ENCODE data around the gene NADSYN1.
A peak's percentile ranks its signal among the peaks of the same experiment; 100 is the strongest.

The NADSYN1 gene

DNA sequence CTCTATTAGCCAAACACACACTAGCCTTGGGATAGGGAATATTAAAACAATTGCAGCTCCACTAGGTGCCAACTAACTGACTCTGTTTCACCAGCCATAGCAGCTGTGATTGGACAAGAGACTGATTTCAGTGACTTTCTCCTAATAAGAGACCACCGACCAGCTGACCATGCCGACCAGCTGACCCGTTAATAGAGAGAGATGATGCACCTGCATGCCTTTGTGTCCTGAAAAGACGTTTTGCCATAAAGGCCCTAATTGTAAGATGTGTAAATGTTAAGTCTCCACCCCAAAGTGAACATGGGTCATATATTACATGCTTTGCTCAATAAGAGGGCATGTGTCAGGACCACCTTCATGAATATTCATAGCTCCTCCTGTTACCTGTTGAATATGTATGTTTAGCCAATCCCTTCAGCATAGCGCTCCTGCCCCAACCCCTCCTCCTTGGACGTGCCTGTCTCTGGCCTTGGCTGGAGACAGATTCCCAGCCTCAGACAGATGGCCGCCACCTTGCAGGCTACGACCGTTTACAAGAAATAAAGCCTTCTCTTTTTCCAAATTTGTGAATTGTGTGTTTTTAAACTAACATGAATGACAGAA is 1.3 kb upstream of the NADSYN1 start:
- 68 to 94% methylated on average over 4 to 8 of the region's 9 CpGs for WGBS, 2 experiments (ENCODE audit: insufficient coverage in 2 of 2)
- Histone ChIP-seq H3K36me3 (ENCODE audit: control insufficient read depth, insufficient read depth, low read length) (peaks cover 25% of the 10 kb centered on the region), H3K27ac (ENCODE audit: low read depth, low read length, severe bottlenecking) (no peak overlapping the region), H3K4me3 (ENCODE audit: extremely low read depth, insufficient read depth, low read length, poor library complexity, severe bottlenecking) (no peak overlapping the region), H3K9me3 (ENCODE audit: control insufficient read depth, low read length) (no peaks in the 10 kb centered on the region), H3K4me1 (ENCODE audit: control insufficient read depth, insufficient read depth, low read length, poor library complexity, severe bottlenecking) (peaks cover 6% of the 10 kb centered on the region)

DNA sequence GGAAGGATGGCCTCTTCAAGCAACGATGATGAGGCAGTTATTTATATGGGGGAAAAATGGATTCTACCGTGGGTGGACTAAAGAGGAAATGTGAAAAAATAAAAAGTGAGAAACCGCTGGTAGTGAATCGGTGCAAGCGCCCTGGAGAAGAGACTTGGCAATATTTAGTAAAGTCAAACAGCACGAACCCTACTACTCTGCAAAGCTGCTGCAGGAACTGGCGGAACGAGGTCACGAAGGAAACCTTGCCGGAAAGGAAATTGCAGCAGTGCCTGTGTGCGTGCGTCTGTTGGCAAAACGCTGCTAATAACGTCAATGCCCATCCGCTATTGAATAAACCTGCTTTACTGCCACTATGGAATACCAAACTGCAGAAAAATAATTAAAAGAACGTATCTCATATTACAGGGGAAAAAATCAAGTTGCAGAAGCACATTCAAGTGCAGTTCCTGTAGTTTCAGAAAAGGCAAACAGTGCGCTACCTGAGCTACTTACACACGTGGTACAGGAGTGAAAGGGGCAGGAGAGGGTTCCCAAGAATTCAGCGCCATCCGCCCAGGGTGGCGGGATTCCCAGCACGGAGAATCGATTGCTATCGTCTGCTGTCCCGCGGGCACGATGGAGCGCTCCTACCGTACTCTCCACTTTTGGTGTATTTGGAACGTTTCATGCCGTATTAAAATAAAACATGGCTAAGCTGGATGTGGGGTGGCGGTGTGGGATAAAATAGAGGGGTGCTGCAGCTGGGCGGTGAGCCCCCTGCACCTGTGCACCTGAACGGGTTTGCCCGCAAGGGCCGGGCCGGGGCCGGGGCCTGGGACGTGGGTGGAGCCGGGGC is 585 bp upstream of the NADSYN1 start:
- Histone ChIP-seq H3K4me3 (ENCODE audit: extremely low read depth, insufficient read depth, low read length, poor library complexity, severe bottlenecking) (peak overlapping the region; percentile 83), H3K4me1 (ENCODE audit: control insufficient read depth, insufficient read depth, low read length, poor library complexity, severe bottlenecking) (peaks cover 6% of the 10 kb centered on the region), H3K27ac (ENCODE audit: low read depth, low read length, severe bottlenecking) (no peak overlapping the region), H3K9me3 (ENCODE audit: control insufficient read depth, low read length) (no peaks in the 10 kb centered on the region), H3K36me3 (ENCODE audit: control insufficient read depth, insufficient read depth, low read length) (peaks cover 25% of the 10 kb centered on the region)
- 33 to 35% methylated on average over 32 to 40 of the region's 40 CpGs for WGBS, 2 experiments (ENCODE audit: insufficient coverage in 2 of 2)

DNA sequence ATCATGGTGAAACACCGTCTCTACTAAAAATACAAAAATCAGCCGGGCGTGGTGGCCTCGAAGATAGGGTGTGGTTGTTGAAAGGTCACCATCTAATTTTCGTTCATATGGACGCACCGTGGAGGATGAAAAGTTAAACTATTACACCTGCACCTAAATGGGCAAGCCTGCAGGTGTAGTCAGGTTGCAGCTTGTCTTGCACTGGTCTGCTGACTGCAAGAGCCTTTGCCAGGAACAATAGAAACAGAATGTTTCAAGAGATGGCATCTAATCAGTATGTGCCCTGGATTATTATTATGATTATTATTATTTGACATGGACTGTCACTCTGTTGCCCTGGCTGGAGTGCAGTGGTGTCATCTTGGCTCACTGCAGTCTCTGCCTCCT is 908 bp downstream of the NADSYN1 start:
- H3K36me3 ChIP-seq (ENCODE audit: control insufficient read depth, insufficient read depth, low read length) = peaks cover 37% of the 10 kb centered on the region
- no peaks in the 10 kb centered on the region for H3K9me3 ChIP-seq (ENCODE audit: control insufficient read depth, low read length)
- H3K27ac ChIP-seq (ENCODE audit: low read depth, low read length, severe bottlenecking) = no peak overlapping the region
- 92 to 94% methylated on average over 3 to 5 of the region's 7 CpGs for WGBS, 2 experiments (ENCODE audit: insufficient coverage in 2 of 2)
- peak overlapping the region; percentile 83 for H3K4me3 ChIP-seq (ENCODE audit: extremely low read depth, insufficient read depth, low read length, poor library complexity, severe bottlenecking)
- H3K4me1 ChIP-seq (ENCODE audit: control insufficient read depth, insufficient read depth, low read length, poor library complexity, severe bottlenecking) = peaks cover 6% of the 10 kb centered on the region

DNA sequence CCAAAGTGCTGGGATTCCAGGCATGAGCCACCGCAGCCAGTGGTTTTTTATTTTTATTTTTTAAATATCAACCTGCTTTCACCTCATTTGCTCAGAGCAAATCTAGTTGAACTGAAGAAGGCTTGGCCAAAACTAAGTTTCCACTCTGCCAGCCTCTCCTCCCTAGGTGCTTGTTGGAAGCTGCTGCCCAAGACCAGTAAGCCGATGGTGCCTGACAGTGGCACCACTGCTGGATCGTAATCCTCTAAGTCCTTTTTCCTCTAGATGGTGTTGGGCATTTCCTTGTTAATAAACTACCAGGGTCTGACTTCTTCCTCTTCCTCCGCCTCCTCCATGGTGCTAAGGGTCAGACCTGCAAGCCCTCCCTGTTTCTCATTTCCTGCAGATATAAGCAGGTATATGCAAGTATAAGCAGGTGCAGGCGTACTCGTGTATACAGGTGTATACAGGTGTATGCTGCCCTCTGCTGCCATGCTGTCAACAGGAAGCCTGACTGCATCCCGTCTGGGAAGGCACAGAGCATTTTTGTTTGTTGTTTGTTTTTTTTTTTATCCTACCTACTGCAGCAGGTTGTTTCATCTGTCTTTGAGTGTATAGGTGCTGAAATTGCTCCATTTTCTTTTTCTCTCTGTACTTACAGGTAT is 1.6 kb downstream of the NADSYN1 start:
- no peak overlapping the region for H3K27ac ChIP-seq (ENCODE audit: low read depth, low read length, severe bottlenecking)
- H3K4me3 ChIP-seq (ENCODE audit: extremely low read depth, insufficient read depth, low read length, poor library complexity, severe bottlenecking) = no peak overlapping the region
- 70 to 79% methylated on average over 2 to 4 of the region's 7 CpGs for WGBS, 2 experiments (ENCODE audit: insufficient coverage in 2 of 2)
- peaks cover 44% of the 10 kb centered on the region for H3K36me3 ChIP-seq (ENCODE audit: control insufficient read depth, insufficient read depth, low read length)
- H3K4me1 ChIP-seq (ENCODE audit: control insufficient read depth, insufficient read depth, low read length, poor library complexity, severe bottlenecking) = peaks cover 6% of the 10 kb centered on the region
- H3K9me3 ChIP-seq (ENCODE audit: control insufficient read depth, low read length) = no peaks in the 10 kb centered on the region

DNA sequence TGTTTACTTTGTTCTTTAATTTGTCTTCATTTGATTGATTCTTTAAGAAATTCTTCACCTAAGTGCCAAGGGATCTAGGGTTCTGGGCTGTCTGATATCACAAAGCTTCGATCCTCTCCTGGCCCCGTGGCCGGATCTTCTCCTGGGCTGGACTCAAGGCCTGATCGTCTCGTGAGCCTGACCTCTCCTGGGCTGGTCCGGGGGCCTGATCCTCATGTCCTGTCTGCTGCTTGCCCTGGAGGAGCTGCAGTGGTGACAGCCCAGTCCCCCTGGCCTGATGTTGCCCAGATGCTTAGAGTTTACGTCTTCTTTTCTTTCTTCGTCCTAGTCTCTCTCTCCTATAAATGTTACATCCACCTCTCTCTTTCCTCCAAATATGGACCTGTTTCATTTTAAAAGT is 3.3 kb downstream of the NADSYN1 start:
- Histone ChIP-seq H3K4me1 (ENCODE audit: control insufficient read depth, insufficient read depth, low read length, poor library complexity, severe bottlenecking) (peaks cover 6% of the 10 kb centered on the region), H3K9me3 (ENCODE audit: control insufficient read depth, low read length) (no peaks in the 10 kb centered on the region), H3K36me3 (ENCODE audit: control insufficient read depth, insufficient read depth, low read length) (peaks cover 61% of the 10 kb centered on the region), H3K4me3 (ENCODE audit: extremely low read depth, insufficient read depth, low read length, poor library complexity, severe bottlenecking) (no peak overlapping the region), H3K27ac (ENCODE audit: low read depth, low read length, severe bottlenecking) (no peak overlapping the region)
- 92 to 94% methylated on average over 6 to 8 of the region's 8 CpGs for WGBS, 2 experiments (ENCODE audit: insufficient coverage in 2 of 2)

DNA sequence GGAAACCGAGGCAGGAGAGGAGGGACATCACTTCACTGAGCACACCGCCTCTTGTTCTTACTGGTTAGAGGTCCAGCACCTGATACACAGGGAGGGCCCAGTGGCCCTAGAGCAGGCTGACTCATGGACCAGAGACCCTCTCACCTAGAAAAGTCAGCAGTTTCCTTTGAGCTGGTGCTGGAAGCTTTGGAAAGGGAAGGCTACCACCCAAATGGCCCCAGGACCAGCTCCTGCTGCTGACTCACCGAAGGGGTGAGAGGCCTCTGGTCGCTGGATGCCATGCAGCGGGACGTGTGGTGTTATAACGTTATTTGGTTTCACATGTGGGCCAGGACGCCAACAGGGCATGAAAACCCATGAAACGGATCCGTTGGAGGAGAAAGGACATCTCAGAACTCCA is 3.8 kb downstream of the NADSYN1 start:
- Histone ChIP-seq H3K27ac (ENCODE audit: low read depth, low read length, severe bottlenecking) (no peak overlapping the region), H3K36me3 (ENCODE audit: control insufficient read depth, insufficient read depth, low read length) (peaks cover 63% of the 10 kb centered on the region), H3K4me3 (ENCODE audit: extremely low read depth, insufficient read depth, low read length, poor library complexity, severe bottlenecking) (no peak overlapping the region), H3K4me1 (ENCODE audit: control insufficient read depth, insufficient read depth, low read length, poor library complexity, severe bottlenecking) (peaks cover 6% of the 10 kb centered on the region), H3K9me3 (ENCODE audit: control insufficient read depth, low read length) (no peaks in the 10 kb centered on the region)
- WGBS, 2 experiments (ENCODE audit: insufficient coverage in 2 of 2) = 96 to 97% methylated on average over 10 of the region's 10 CpGs

DNA sequence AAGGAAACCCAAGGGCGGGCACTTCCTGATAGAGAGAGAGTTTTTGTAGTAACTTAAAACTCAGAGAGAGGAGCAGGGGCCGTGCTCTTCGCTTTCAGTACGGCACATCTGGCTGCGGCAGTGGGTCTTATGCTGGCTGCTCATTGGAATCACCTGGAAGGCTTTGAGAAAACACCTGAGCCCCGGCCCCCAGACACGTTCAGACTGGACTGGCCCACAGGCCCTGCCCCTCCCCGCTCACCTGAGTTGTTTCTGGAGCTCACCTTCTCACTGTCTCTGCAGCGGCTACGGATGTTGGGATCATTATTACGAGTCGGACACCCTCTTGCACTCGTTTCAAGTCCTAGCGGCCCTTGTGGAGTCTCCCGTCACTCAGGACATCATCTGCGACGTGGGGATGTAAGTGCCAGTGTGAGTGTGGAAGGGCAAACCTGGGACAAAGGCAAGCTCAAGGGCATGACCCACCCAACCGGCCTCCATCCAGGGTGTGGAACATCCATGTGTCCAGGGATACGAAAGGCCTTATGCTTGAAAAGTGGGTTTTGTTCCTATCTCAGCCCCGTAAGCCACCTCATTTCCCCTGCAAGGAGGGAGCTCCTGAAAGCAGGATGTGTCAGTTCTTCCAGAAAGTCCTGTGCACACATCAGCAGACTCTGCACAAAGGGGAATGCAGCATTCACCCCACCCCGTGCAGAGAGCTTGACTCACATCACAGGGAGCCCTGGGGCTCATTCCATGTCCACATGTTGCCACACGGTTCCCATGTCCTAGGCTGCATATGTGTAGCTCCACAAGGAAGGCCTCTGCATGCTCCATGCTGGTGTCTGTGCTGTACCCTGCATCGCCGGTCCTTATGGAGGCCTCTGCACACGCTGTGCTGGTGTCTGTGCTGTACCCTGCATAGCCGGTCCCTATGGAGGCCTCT is 5.4 kb downstream of the NADSYN1 start:
- H3K36me3 ChIP-seq (ENCODE audit: control insufficient read depth, insufficient read depth, low read length) = peaks cover 78% of the 10 kb centered on the region
- 93 to 96% methylated on average over 24 to 26 of the region's 26 CpGs for whole genome bisulfite sequencing, 2 experiments (ENCODE audit: insufficient coverage in 2 of 2)
- H3K9me3 ChIP-seq (ENCODE audit: control insufficient read depth, low read length) = no peaks in the 10 kb centered on the region
- no peak overlapping the region for H3K4me3 ChIP-seq (ENCODE audit: extremely low read depth, insufficient read depth, low read length, poor library complexity, severe bottlenecking)
- no peaks in the 10 kb centered on the region for H3K4me1 ChIP-seq (ENCODE audit: control insufficient read depth, insufficient read depth, low read length, poor library complexity, severe bottlenecking)
- no peak overlapping the region for H3K27ac ChIP-seq (ENCODE audit: low read depth, low read length, severe bottlenecking)

DNA sequence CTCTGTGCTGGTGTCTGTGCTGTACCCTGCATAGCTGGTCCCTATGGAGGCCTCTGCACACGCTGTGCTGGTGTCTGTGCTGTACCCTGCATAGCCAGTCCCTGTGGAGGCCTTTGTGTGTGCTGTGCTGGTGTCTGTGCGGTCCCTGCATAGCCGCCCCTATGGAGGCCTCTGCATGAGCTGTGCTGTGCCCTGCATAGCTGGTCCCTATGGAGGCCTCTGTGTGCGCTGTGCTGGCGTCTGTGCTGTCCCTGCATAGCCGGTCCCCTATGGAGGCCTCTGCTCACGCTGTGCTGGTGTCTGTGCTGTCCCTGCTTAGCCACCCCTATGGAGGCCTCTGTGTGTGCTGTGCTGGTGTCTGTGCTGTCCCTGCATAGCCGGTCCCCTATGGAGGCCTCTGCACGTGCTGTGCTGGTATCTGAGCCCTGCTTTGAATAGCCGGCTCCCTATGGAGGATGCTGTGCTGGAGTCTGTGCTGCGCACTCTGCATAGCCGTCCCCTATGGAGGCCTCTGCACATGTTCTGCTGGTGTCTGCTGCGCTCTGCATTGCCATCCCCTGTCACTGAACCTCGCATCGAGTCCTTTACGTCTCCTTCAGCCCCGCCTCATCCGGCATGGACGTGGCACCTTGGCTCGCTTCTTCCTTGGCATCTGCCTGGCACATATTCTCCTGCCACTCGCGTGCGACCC is 6.2 kb downstream of the NADSYN1 start:
- no peak overlapping the region for H3K4me3 ChIP-seq (ENCODE audit: extremely low read depth, insufficient read depth, low read length, poor library complexity, severe bottlenecking)
- peaks cover 86% of the 10 kb centered on the region for H3K36me3 ChIP-seq (ENCODE audit: control insufficient read depth, insufficient read depth, low read length)
- no peaks in the 10 kb centered on the region for H3K4me1 ChIP-seq (ENCODE audit: control insufficient read depth, insufficient read depth, low read length, poor library complexity, severe bottlenecking)
- WGBS, 2 experiments (ENCODE audit: insufficient coverage in 2 of 2) = 92 to 95% methylated on average over 22 of the region's 23 CpGs
- no peaks in the 10 kb centered on the region for H3K9me3 ChIP-seq (ENCODE audit: control insufficient read depth, low read length)
- no peak overlapping the region for H3K27ac ChIP-seq (ENCODE audit: low read depth, low read length, severe bottlenecking)

DNA sequence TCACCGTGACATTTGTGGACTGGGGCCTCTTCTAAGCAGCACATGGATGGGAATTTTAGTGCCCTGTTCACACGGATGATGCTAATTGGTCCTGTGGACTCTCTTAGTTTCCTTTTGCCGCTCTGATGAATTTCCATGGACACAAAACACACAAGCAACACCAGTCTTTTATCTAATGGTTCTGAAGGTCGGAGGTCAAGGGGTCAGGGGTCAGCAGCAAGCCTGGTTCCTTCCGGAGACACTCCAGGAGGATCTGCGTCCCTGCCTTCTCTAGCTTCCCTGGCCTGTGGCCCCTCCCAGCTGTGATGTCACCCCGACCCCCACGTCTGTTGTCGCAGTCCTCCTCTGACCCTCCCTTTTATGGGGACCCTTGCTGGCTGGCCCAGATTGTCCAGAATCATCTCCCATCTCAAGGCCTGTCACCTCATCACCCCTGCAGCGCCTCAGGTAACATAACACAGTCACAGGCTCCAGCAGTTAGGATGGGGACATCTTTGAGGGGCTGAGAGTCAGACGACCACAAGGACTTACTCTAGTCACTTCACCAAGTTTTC is 6.8 kb downstream of the NADSYN1 start:
- Histone ChIP-seq H3K36me3 (ENCODE audit: control insufficient read depth, insufficient read depth, low read length) (peaks cover 85% of the 10 kb centered on the region), H3K9me3 (ENCODE audit: control insufficient read depth, low read length) (no peaks in the 10 kb centered on the region), H3K4me3 (ENCODE audit: extremely low read depth, insufficient read depth, low read length, poor library complexity, severe bottlenecking) (no peak overlapping the region), H3K4me1 (ENCODE audit: control insufficient read depth, insufficient read depth, low read length, poor library complexity, severe bottlenecking) (no peaks in the 10 kb centered on the region), H3K27ac (ENCODE audit: low read depth, low read length, severe bottlenecking) (no peak overlapping the region)
- WGBS, 2 experiments (ENCODE audit: insufficient coverage in 2 of 2) = 87 to 88% methylated on average over 7 to 8 of the region's 11 CpGs

All from mesodermal cell (in vitro differentiated cells).